ENCODE measurements around the gene APLP1. TPM values are rescaled to one million over a fixed set of nuclear protein-coding genes. Genes with fewer than 3 reads are reported as not detected.
"Not testable (repeated sequence)": the region's sequence is repeated elsewhere in the genome, so short reads cannot be mapped to it uniquely, and the experiment has no call there.

Gene APLP1
- 10 to 100 TPM; 11.3 to 17.0 TPM for total RNA-seq
- long read RNA-seq, partial matches to known transcripts, result 1 of 8 reads
- long read RNA-seq, other reads (novel, unspliced or antisense), result 5 of 8 reads

GRCh38 chr19:35868172-35868822 is at the start of gene APLP1:
Gene APLP1, plus strand, starts transcription at chr19:35868574. Its CDS starts 63 bp downstream, at chr19:35868637.
- intact Hi-C loops (cut with DNase I), result no loop called here
- ATAC-seq (peak; percentile 93), DNase-seq (peak; percentile 84)

GRCh38 chr19:35822579-35822978 is 45.8 kb upstream of the APLP1 start:
- no peak for ATAC-seq
- intact Hi-C loops (cut with DNase I), result no loop called here

GRCh38 chr19:35824150-35824549 is 44.2 kb upstream of the APLP1 start:
- intact Hi-C loops (cut with DNase I), result no loop called here
- ATAC-seq (no peak), DNase-seq (no peak)

More at GRCh38 chr19:35822579-35822978, 45.8 kb upstream of the APLP1 start:
- no peak for DNase-seq

- ATAC-seq, result peak; percentile 57 to 74
- peak; percentile 68 for DNase-seq
- intact Hi-C loops (cut with DNase I), result no loop called here
Observed at GRCh38 chr19:35828692-35829301, 39.6 kb upstream of the APLP1 start.

GRCh38 chr19:35830986-35831385 is 37.4 kb upstream of the APLP1 start:
- ATAC-seq (no peak), DNase-seq (no peak)
- intact Hi-C loops (cut with DNase I), result no loop called here

GRCh38 chr19:35832054-35832453 is 36.3 kb upstream of the APLP1 start:
- intact Hi-C loops (cut with DNase I), result no loop called here
- ATAC-seq, result no peak

GRCh38 chr19:35833972-35834371 is 34.4 kb upstream of the APLP1 start:
- no peak for ATAC-seq
- intact Hi-C loops (cut with DNase I), result no loop called here
- DNase-seq, result no peak

More at GRCh38 chr19:35832054-35832453, 36.3 kb upstream of the APLP1 start:
- no peak for DNase-seq

GRCh38 chr19:35836096-35836495 is 32.3 kb upstream of the APLP1 start:
- intact Hi-C loops (cut with DNase I); DNase-seq; ATAC-seq: not testable (repeated sequence)

GRCh38 chr19:35841961-35842595 is 26.3 kb upstream of the APLP1 start:
- ATAC-seq (no peak), DNase-seq (no peak)
- intact Hi-C loops (cut with DNase I), result no loop called here

- no peak for ATAC-seq
- DNase-seq, result no peak
- intact Hi-C loops (cut with DNase I), result no loop called here
Observed at GRCh38 chr19:35842666-35843272, 25.6 kb upstream of the APLP1 start.

- DNase-seq (peak; percentile 41), ATAC-seq (no peak)
- intact Hi-C loops (cut with DNase I), result no loop called here
Observed at GRCh38 chr19:35843676-35844481, 24.5 kb upstream of the APLP1 start.

- intact Hi-C loops (cut with DNase I), result no loop called here
- DNase-seq (no peak), ATAC-seq (no peak)
Observed at GRCh38 chr19:35844482-35845214, 23.7 kb upstream of the APLP1 start.

GRCh38 chr19:35845215-35846037 is 22.9 kb upstream of the APLP1 start:
- intact Hi-C loops (cut with DNase I), result no loop called here
- ATAC-seq (peak; percentile 41 to 72), DNase-seq (no peak)

GRCh38 chr19:35846038-35846668 is 22.2 kb upstream of the APLP1 start:
- no peak for DNase-seq
- ATAC-seq, result no peak
- intact Hi-C loops (cut with DNase I), result no loop called here

- DNase-seq, result no peak
- no peak for ATAC-seq
- intact Hi-C loops (cut with DNase I), result no loop called here
Observed at GRCh38 chr19:35847911-35848310, 20.5 kb upstream of the APLP1 start.

- ATAC-seq (no peak), DNase-seq (no peak)
- intact Hi-C loops (cut with DNase I), result no loop called here
Observed at GRCh38 chr19:35848486-35848885, 19.9 kb upstream of the APLP1 start.

GRCh38 chr19:35848919-35849505 is 19.4 kb upstream of the APLP1 start:
- ATAC-seq (no peak), DNase-seq (no peak)
- intact Hi-C loops (cut with DNase I), result no loop called here

Data from left cardiac atrium (tissue), 4 donors.